HCT116 (cell line): Measurements from ENCODE around the gene POMGNT2. TPM values are rescaled to one million over a fixed set of nuclear protein-coding genes. Genes with fewer than 3 reads are reported as not detected.

Source experiments
- ATAC-seq: fragments of 200-7000 bp; cut with Tn5 transposase; 2 replicates; pipeline ENCODE4 v1.9.1; 2020; ENCODE audit warnings: mild to moderate bottlenecking, moderate library complexity
- BruUV-seq: library from RNA; stranded (reverse); fragments of 400-500 nt; replicated peaks from 2 replicates; lab custom pipeline; 2021; lab: Mats Ljungman, UMichigan
- CTCF ChIA-PET: fragments of 300-600 bp; sonication (Branson Sonifier 250); formaldehyde crosslinking; loops from one replicate; lab custom pipeline; 2021; ENCODE audit warnings: antibody characterized with exemption; lab: Charles Lee
- POLR2A ChIA-PET: fragments of 300-600, 350-600 bp; sonication (Branson Sonifier 250); formaldehyde crosslinking; loops from one replicate; lab custom pipeline; 2021; ENCODE audit warnings: antibody characterized with exemption; lab: Charles Lee
- RAD21 ChIA-PET, 2 experiments: fragments of 300-600 bp; sonication (Branson Sonifier 250); formaldehyde crosslinking; loops; one replicate each; lab custom pipeline; 2023; ENCODE audit warnings: low total read pairs in 2 of 2; ENCODE audit not compliant: uncharacterized antibody in 2 of 2, unreplicated experiment in 2 of 2, low non-redundant PET in 1 of 2; lab: Charles Lee
- DNase-seq: peaks from one replicate; pipeline ENCODE4 v3.0.0-alpha.2; 2010; ENCODE audit warnings: low read depth, low spot score
- H2AFZ ChIP-seq: fragments of 200-600 bp; shearing (Covaris generic), sonication (generic); 2 replicates; pipeline ENCODE4 v1.6.1; 2017; ENCODE audit warnings: low read depth, mixed run types, mixed read lengths, antibody characterized with exemption, low read length; ENCODE audit not compliant: poor library complexity, severe bottlenecking
- H3K27ac ChIP-seq: 2 replicates; pipeline ENCODE4 v1.5.1; 2012; ENCODE audit warnings: low read depth, low read length
- H3K27me3 ChIP-seq: fragments of 200-600 bp; sonication (generic); 2 replicates; pipeline ENCODE4 v1.6.1; 2016; ENCODE audit warnings: mixed run types, low read length, mixed read lengths; ENCODE audit not compliant: insufficient read depth
- H3K36me3 ChIP-seq, 2 experiments: fragments of 200-500 bp in 1 of 2; fragments of 200-600 bp in 1 of 2; sonication (Bioruptor generic) in 1 of 2; sonication (generic) in 1 of 2; 2 replicates each; pipeline versions ENCODE4 v1.5.1 to v1.6.1; 2014 to 2016; ENCODE audit warnings: low read length in 2 of 2, inconsistent platforms in 1 of 2, mixed read lengths in 1 of 2, mixed run types in 1 of 2; ENCODE audit not compliant: insufficient read depth in 2 of 2, control insufficient read depth in 1 of 2
- H3K4me1 ChIP-seq, 2 experiments: fragments of 200-600 bp in 1 of 2; sonication (generic) in 1 of 2; 2 replicates each; pipeline versions ENCODE4 v1.5.1 to v1.6.1; 2012 to 2017; ENCODE audit warnings: low read length in 2 of 2, inconsistent platforms in 1 of 2, mild to moderate bottlenecking in 1 of 2, mixed read lengths in 1 of 2, mixed run types in 1 of 2, moderate library complexity in 1 of 2; ENCODE audit not compliant: insufficient read depth in 2 of 2, control insufficient read depth in 1 of 2
- H3K4me2 ChIP-seq: fragments of 200-600 bp; sonication (generic); 2 replicates; pipeline ENCODE4 v1.6.1; 2017; ENCODE audit warnings: mixed run types, low read length, mixed read lengths
- H3K4me3 ChIP-seq, 2 experiments: fragments of 200-600 bp in 1 of 2; sonication (generic) in 1 of 2; replicated peaks in 1 of 2; 2 replicates each; pipeline ENCODE4 v1.5.1; 2011 to 2016; ENCODE audit warnings: low read length in 2 of 2, control low read depth in 1 of 2, low read depth in 1 of 2, mild to moderate bottlenecking in 1 of 2, mixed read lengths in 1 of 2, mixed run types in 1 of 2
- H3K79me2 ChIP-seq: fragments of 200-600 bp; sonication (generic); 2 replicates; pipeline ENCODE4 v1.6.1; 2017; ENCODE audit warnings: mild to moderate bottlenecking, mixed run types, low read length, moderate library complexity, mixed read lengths; ENCODE audit not compliant: insufficient read depth
- H3K9ac ChIP-seq: fragments of 200-600 bp; sonication (generic); 2 replicates; pipeline ENCODE4 v1.6.1; 2016; ENCODE audit warnings: low read length, mixed read lengths
- H3K9me2 ChIP-seq: fragments of 200-600 bp; sonication (generic), shearing (Covaris generic); 2 replicates; pipeline ENCODE4 v1.6.1; 2017; ENCODE audit warnings: mixed run types, mild to moderate bottlenecking, moderate library complexity; ENCODE audit not compliant: insufficient read depth
- H3K9me3 ChIP-seq, 2 experiments: fragments of 200-500 bp in 1 of 2; fragments of 200-600 bp in 1 of 2; sonication (Bioruptor generic) in 1 of 2; sonication (generic) in 1 of 2; 2 replicates each; pipeline ENCODE4 v1.6.1; 2014 to 2017; ENCODE audit warnings: low read length in 2 of 2, mixed read lengths in 2 of 2, inconsistent platforms in 1 of 2, low read depth in 1 of 2, mild to moderate bottlenecking in 1 of 2, mixed run types in 1 of 2, moderate library complexity in 1 of 2; ENCODE audit not compliant: control insufficient read depth in 1 of 2, insufficient read depth in 1 of 2
- H4K20me1 ChIP-seq: fragments of 200-600 bp; sonication (generic), shearing (Covaris generic); 2 replicates; pipeline ENCODE4 v1.6.1; 2017; ENCODE audit warnings: mixed run types, mild to moderate bottlenecking, moderate library complexity; ENCODE audit not compliant: insufficient read depth
- EZH2 ChIP-seq: fragments of 200-600 bp; sonication (generic); IDR thresholded peaks from 2 replicates; pipeline ENCODE4 v1.6.1; 2017; ENCODE audit warnings: antibody characterized with exemption, mixed run types
- FOSL1 ChIP-seq: IDR thresholded peaks from 2 replicates; pipeline ENCODE4 v1.6.1; 2012; ENCODE audit warnings: low read depth
- POLR2AphosphoS5 ChIP-seq: IDR thresholded peaks from 2 replicates; pipeline ENCODE4 v1.6.1; 2011; ENCODE audit warnings: mild to moderate bottlenecking, low read depth, low read length, moderate library complexity
- RAD21 ChIP-seq: IDR thresholded peaks from 2 replicates; pipeline ENCODE4 v1.6.1; 2012; ENCODE audit warnings: low read depth, mild to moderate bottlenecking
- SRF ChIP-seq: IDR thresholded peaks from 2 replicates; pipeline ENCODE4 v1.6.1; 2012; ENCODE audit warnings: low read depth
- ZFX ChIP-seq: fragments of 450-650 bp; IDR thresholded peaks from 2 replicates; pipeline ENCODE4 v1.6.1; 2017
- intact Hi-C: fragments of 100-400 bp; cut with micrococcal nuclease; formaldehyde crosslinking; loops from 2 replicates; pipeline ENCODE4 v1.10.0; 2022
- total RNA-seq: library from RNA; stranded (reverse); gene quantifications from one replicate; pipeline ENCODE4 v1.2.1, GENCODE V29; 2021; ENCODE audit not compliant: unreplicated experiment

The POMGNT2 gene
- total RNA-seq, 1 experiment from 2014 or later: 21.6 TPM

DNA sequence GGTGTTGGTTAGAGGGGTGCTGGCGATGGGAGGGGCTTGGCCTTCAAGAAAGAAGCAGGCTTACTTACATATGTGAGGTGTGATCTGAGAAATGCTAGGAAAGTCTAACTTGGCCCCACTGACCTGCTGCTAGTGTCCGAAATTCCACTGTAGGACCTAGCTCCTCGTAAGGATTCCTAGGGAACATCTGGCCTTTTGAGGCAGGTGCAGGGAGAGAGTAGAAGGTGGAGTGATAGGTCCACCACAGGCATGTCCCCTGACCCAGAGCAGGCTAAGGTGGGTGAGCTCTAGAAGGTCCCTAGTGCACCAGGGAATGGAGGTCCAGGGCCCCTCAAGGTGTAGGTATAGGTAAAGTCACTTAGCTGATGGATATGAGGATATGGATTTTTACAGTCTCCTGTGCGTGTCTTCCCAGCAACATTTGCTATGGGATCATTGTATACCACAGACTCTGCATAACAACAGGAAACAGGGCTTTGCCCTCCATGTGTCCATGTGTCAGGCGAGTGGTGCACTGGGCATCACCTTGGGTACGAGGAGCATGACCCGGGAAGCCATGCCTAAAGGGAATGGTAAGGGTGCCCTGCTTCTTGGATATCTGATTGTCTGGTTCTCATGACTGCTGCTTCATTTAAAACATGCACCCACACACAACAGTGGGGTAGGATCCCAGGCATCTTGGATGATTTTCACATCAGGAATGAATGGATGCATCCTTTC lies 32.6 kb downstream of the POMGNT2 start:
- no peaks in the 10 kb centered on the region for H3K36me3 ChIP-seq
- H3K4me2 ChIP-seq: no peak overlapping the region
- no peak overlapping the region for H3K9ac ChIP-seq
- no peaks in the 10 kb centered on the region for H3K9me2 ChIP-seq
- H3K27me3 ChIP-seq: no peaks in the 10 kb centered on the region
- peaks cover 0 to 4% of the 10 kb centered on the region in 2 experiments; a peak in 3 of 4 replicates for H3K4me1 ChIP-seq
- no peaks in the 10 kb centered on the region for H3K9me3 ChIP-seq
- H2AFZ ChIP-seq: no peak overlapping the region
- no peak for TF ChIP-seq FOSL1
- no peak for TF ChIP-seq SRF
- no peak for TF ChIP-seq EZH2
- RAD21 ChIA-PET: no interaction called here
- intact Hi-C loops: loop anchor here (5.0 kb wide), 1 partner anchor 111 kb away; no protein-coding TSS in a partner anchor
- POLR2A ChIA-PET: no interaction called here
- ATAC-seq (no peak), DNase-seq (no peak)
- no TSS peak for BruUV-seq
- no peak overlapping the region for H3K4me3 ChIP-seq
- no peaks in the 10 kb centered on the region for H3K79me2 ChIP-seq
- H3K27ac ChIP-seq: no peak overlapping the region
- H4K20me1 ChIP-seq: no peaks in the 10 kb centered on the region
- CTCF ChIA-PET: interaction anchor here (0.8 kb wide), 1 partner anchor 111 kb away, joined by 3 read pairs; no protein-coding TSS in a partner anchor

DNA sequence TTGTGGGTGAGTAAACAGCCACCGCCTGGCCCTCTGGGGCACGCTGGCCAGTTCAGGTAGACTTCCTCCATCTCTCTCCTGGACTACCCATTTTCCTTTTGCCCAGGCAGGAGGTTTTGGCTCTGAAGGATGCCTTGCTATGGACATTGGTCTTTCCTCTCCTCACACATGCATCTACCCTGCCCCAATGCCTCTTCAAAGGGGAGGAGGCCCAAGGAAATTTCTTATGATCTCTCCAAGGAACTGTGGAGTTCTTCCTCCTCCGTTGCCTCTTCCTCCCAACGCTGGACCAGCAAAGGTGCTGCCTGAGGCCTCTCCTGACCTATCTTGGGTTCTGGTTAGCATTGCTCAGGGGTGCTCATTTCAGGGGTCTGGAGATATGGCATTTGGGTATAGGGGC lies 33.5 kb downstream of the POMGNT2 start:
- ChIA-PET CTCF (no interaction called here), RAD21 (no interaction called here)
- intact Hi-C loops: loop anchor here (5.0 kb wide), 1 partner anchor 110 kb away; no protein-coding TSS in a partner anchor

More for the DNA sequence above, 33.5 kb downstream of the POMGNT2 start:
- H3K27ac ChIP-seq: no peak overlapping the region
- peaks cover 0 to 4% of the 10 kb centered on the region in 2 experiments; a peak in 3 of 4 replicates for H3K4me1 ChIP-seq
- no peaks in the 10 kb centered on the region for H3K36me3 ChIP-seq
- no peaks in the 10 kb centered on the region for H3K9me3 ChIP-seq
- ATAC-seq (no peak), DNase-seq (no peak)
- H3K79me2 ChIP-seq: no peaks in the 10 kb centered on the region
- no peaks in the 10 kb centered on the region for H3K9me2 ChIP-seq
- no peak overlapping the region for H2AFZ ChIP-seq
- H3K4me2 ChIP-seq: no peak overlapping the region
- no peaks in the 10 kb centered on the region for H3K27me3 ChIP-seq
- H4K20me1 ChIP-seq: no peaks in the 10 kb centered on the region
- BruUV-seq: no TSS peak
- no peak for TF ChIP-seq RAD21
- no peak for TF ChIP-seq FOSL1
- no peak for TF ChIP-seq ZFX
- no peak for TF ChIP-seq POLR2AphosphoS5
- TF ChIP-seq SRF: no peak
- POLR2A ChIA-PET: no interaction called here
- H3K4me3 ChIP-seq: no peak overlapping the region
- no peak overlapping the region for H3K9ac ChIP-seq
